Esophagus muscularis mucosa (tissue), 4 donors: ENCODE results near the gene RAPH1.

Source experiments
- CTCF ChIP-seq, 3 experiments: fragments of 200-600 bp in 2 of 3; fragments of 450-650 bp in 1 of 3; sonication (generic) in 2 of 3; IDR thresholded peaks; one replicate each; pipeline ENCODE4 v1.5.1; 2017 to 2019; ENCODE audit warnings: antibody characterized with exemption in 3 of 3, mild to moderate bottlenecking in 2 of 3, moderate library complexity in 1 of 3
- EP300 ChIP-seq: sonication (generic); formaldehyde crosslinking; IDR thresholded peaks from one replicate; pipeline ENCODE4 v1.6.1; 2017; ENCODE audit warnings: antibody characterized with exemption
- POLR2A ChIP-seq: fragments of 450-650 bp; IDR thresholded peaks from one replicate; pipeline ENCODE4 v1.6.1; 2017; ENCODE audit warnings: antibody characterized with exemption, moderate library complexity, mild to moderate bottlenecking, low read depth

DNA sequence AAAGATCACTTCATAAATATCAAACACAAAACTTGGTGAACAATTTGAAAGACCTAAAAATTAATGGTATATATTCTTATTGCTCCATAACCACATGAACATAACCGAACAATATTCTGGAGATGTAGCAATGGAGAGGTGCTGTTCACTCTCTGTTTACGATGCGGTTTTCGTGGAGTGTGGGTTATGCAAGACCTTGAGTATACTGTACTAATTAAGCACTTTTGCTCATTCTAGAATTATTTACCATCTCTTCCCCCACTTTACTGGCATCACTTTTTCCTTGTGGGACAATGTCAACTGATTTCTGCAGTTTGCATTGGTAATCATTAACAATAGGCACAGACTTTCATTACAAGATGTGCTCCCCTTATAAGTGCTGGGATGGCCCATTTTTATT is 97.6 kb downstream of the RAPH1 start:
- TF ChIP-seq CTCF (IDR thresholded peaks at IDR 0.05), result no peak
- TF ChIP-seq POLR2A, result no peak
- no peak for TF ChIP-seq EP300
